Ovary (tissue), 3 donors: Measurements from ENCODE around the gene SAMD8.
"Not testable (repeated sequence)": the region's sequence is repeated elsewhere in the genome, so short reads cannot be mapped to it uniquely, and the experiment has no call there.

ENCODE experiments used
- EP300 ChIP-seq: sonication (generic); formaldehyde crosslinking; IDR thresholded peaks from one replicate; pipeline ENCODE4 v1.6.1; 2017; ENCODE audit warnings: antibody characterized with exemption
- TF ChIP-seq, protein P1 (sequence below), 3 donors: fragments of 450-650 bp in 2 of 3; fragments of 200-600 bp in 1 of 3; IDR thresholded peaks; one replicate each; pipeline versions ENCODE4 v1.5.1 to v1.8.0; 2016 to 2022; ENCODE audit warnings: antibody characterized with exemption in 3 of 3, mild to moderate bottlenecking in 1 of 3
- donor health status: DM: no; HTN: no; CAD: no.

- not testable (repeated sequence) for TF ChIP-seq EP300
- TF ChIP-seq, protein P1, sequence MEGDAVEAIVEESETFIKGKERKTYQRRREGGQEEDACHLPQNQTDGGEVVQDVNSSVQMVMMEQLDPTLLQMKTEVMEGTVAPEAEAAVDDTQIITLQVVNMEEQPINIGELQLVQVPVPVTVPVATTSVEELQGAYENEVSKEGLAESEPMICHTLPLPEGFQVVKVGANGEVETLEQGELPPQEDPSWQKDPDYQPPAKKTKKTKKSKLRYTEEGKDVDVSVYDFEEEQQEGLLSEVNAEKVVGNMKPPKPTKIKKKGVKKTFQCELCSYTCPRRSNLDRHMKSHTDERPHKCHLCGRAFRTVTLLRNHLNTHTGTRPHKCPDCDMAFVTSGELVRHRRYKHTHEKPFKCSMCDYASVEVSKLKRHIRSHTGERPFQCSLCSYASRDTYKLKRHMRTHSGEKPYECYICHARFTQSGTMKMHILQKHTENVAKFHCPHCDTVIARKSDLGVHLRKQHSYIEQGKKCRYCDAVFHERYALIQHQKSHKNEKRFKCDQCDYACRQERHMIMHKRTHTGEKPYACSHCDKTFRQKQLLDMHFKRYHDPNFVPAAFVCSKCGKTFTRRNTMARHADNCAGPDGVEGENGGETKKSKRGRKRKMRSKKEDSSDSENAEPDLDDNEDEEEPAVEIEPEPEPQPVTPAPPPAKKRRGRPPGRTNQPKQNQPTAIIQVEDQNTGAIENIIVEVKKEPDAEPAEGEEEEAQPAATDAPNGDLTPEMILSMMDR (IDR thresholded peaks at IDR 0.05): not testable (repeated sequence)
Measured at GRCh38 chr10:75133701-75134100, 22.2 kb downstream of the SAMD8 start.
